Ovary (tissue), 9 donors: ENCODE data around the gene LCN12. TPM values are rescaled to one million over a fixed set of nuclear protein-coding genes. Genes with fewer than 3 reads are reported as not detected.

Experiments used
- DNase-seq, 5 donors: peaks; one replicate each; pipeline ENCODE4 v3.0.0-alpha.2; 2019 to 2020
- H3K27ac ChIP-seq, 2 donors: fragments of 200-600 bp; one replicate each; pipeline versions ENCODE4 v1.5.1 to v1.8.0; 2019 to 2022
- H3K27me3 ChIP-seq: fragments of 200-600 bp; one replicate; pipeline ENCODE4 v1.8.0; 2022
- H3K36me3 ChIP-seq: fragments of 200-600 bp; sonication (generic); one replicate; pipeline ENCODE4 v1.5.1; 2019
- H3K4me1 ChIP-seq: one replicate; pipeline ENCODE4 v1.8.1; 2013; ENCODE audit warnings: mild to moderate bottlenecking, moderate library complexity; ENCODE audit not compliant: insufficient read depth
- H3K4me3 ChIP-seq: fragments of 200-600 bp; sonication (generic); one replicate; pipeline ENCODE4 v1.5.1; 2017
- H3K9me3 ChIP-seq, 2 donors: fragments of 200-600 bp in 1 of 2; sonication (generic) in 1 of 2; one replicate each; pipeline versions ENCODE4 v1.5.1 to v1.8.1; 2013 to 2019; ENCODE audit warnings: mild to moderate bottlenecking in 1 of 2, moderate library complexity in 1 of 2
- EP300 ChIP-seq: sonication (generic); formaldehyde crosslinking; IDR thresholded peaks from one replicate; pipeline ENCODE4 v1.6.1; 2017; ENCODE audit warnings: antibody characterized with exemption
- POLR2A ChIP-seq: fragments of 450-650 bp; IDR thresholded peaks from one replicate; pipeline ENCODE4 v1.6.1; 2017; ENCODE audit warnings: antibody characterized with exemption, mild to moderate bottlenecking, moderate library complexity
- WGBS, 3 donors: extraction: QIAGEN DNeasy Blood & Tissue Kit in 1 of 3; methylation state at CpG; one replicate each; pipeline versions ENCODE4 v1.1.5 to v1.1.7; 2013 to 2017; 5-methylcytosine and 5-hydroxymethylcytosine counted together
- intact Hi-C, 4 donors: fragments of 100-400 bp; cut with DNase I; formaldehyde crosslinking; loops; one replicate each; pipeline versions ENCODE4 v1.11.0 to v1.15.1; 2022 to 2023
- polyA plus RNA-seq, 2 donors: library from polyadenylated mRNA; stranded (reverse); fragments of 200-250 nt in 1 of 2; fragments of 350-450 nt in 1 of 2; fragmentation: Illumina TruSeq in 1 of 2; extraction: RNeasy Lipid Tissue Mini Kit (QIAGEN cat#74804) in 1 of 2; gene quantifications; one replicate each; pipeline ENCODE4 v1.2.3, GENCODE V29; 2013 to 2014
- total RNA-seq, 7 donors: library from RNA; depleted of rRNA in 2 of 7; stranded (reverse); fragments of >200 nt in 2 of 7; fragmentation: NEBNext Ultra II Directional in 3 of 7; extraction: Animal tissue kit (Norgen Biotek cat#: 25700) in 3 of 7; gene quantifications; one replicate each; pipeline versions ENCODE4 v1.1.0 to v1.2.4, GENCODE V29; 2016 to 2023
- TF ChIP-seq, protein P1 (sequence below), 3 donors: fragments of 450-650 bp in 2 of 3; fragments of 200-600 bp in 1 of 3; IDR thresholded peaks; one replicate each; pipeline versions ENCODE4 v1.5.1 to v1.8.0; 2016 to 2022; ENCODE audit warnings: antibody characterized with exemption in 3 of 3, mild to moderate bottlenecking in 1 of 3
- donor health status: DM: no; HTN: no; CAD: no; lungs with moderate emphysema.
- donor health status: DM: no; HTN: no; CAD: no.
- donor health status: Bipolar disorder and iron deficiency.
- donor health status: DM: yes; HTN: yes; CAD: no.
- donor health status: DM: no; HTN: no; CAD: no.
- donor health status: DM: yes; HTN: yes; CAD: no.

Gene LCN12
- total and polyA plus RNA-seq, 9 donors = 1.1 to 40.9 (median 13.4) TPM

DNA sequence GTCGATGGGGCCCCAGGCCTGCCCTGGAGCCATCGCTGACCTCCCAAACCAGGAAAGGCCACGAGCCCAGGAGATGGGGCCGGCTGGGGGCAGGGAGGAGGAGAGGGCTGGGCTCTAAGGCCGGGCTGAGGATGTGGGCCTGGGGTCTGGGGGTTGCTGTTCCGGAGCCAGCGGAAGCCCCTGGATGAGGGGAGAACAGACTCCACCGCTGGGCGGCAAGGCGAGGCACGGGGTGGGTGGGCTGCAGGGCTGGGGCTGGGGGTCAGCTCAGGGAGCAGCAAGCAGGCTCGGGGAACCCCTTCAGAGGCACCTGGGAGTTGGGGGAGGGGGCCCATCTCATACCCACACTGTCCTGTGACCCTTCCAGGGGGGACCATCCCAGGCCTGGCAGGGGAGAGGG is 11.7 kb downstream of the LCN12 start:
- no peak overlapping the region for H3K4me3 ChIP-seq
- no peaks in the 10 kb centered on the region for H3K4me1 ChIP-seq
- no peak overlapping the region for H3K27ac ChIP-seq
- intact Hi-C loops = no loop called here
- TF ChIP-seq EP300 = no peak
- TF ChIP-seq, protein P1, sequence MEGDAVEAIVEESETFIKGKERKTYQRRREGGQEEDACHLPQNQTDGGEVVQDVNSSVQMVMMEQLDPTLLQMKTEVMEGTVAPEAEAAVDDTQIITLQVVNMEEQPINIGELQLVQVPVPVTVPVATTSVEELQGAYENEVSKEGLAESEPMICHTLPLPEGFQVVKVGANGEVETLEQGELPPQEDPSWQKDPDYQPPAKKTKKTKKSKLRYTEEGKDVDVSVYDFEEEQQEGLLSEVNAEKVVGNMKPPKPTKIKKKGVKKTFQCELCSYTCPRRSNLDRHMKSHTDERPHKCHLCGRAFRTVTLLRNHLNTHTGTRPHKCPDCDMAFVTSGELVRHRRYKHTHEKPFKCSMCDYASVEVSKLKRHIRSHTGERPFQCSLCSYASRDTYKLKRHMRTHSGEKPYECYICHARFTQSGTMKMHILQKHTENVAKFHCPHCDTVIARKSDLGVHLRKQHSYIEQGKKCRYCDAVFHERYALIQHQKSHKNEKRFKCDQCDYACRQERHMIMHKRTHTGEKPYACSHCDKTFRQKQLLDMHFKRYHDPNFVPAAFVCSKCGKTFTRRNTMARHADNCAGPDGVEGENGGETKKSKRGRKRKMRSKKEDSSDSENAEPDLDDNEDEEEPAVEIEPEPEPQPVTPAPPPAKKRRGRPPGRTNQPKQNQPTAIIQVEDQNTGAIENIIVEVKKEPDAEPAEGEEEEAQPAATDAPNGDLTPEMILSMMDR (IDR thresholded peaks at IDR 0.05) = no peak
- TF ChIP-seq POLR2A = no peak
- no peaks in the 10 kb centered on the region for H3K9me3 ChIP-seq
- no peak for DNase-seq
- 78 to 92% (median 84%) methylated on average over 11 to 12 of the region's 12 CpGs for WGBS, 3 donors
- H3K27me3 ChIP-seq = no peaks in the 10 kb centered on the region
- no peaks in the 10 kb centered on the region for H3K36me3 ChIP-seq

GRCh38 chr9:136964171-136964689 is 12.2 kb downstream of the LCN12 start:
- Histone ChIP-seq H3K27me3 (no peaks in the 10 kb centered on the region), H3K27ac (no peak overlapping the region), H3K36me3 (no peaks in the 10 kb centered on the region), H3K4me1 (no peaks in the 10 kb centered on the region), H3K4me3 (no peak overlapping the region), H3K9me3 (no peaks in the 10 kb centered on the region)
- intact Hi-C loops = no loop called here
- TF ChIP-seq POLR2A (no peak), EP300 (no peak)
- TF ChIP-seq, protein P1 (IDR thresholded peaks at IDR 0.05) = no peak
- WGBS, 3 donors = 64 to 79% (median 75%) methylated on average over 14 to 22 of the region's 22 CpGs
- no peak for DNase-seq

- Histone ChIP-seq H3K9me3 (no peaks in the 10 kb centered on the region), H3K27me3 (no peaks in the 10 kb centered on the region), H3K36me3 (no peaks in the 10 kb centered on the region), H3K27ac (no peak overlapping the region), H3K4me1 (no peaks in the 10 kb centered on the region), H3K4me3 (no peak overlapping the region)
- no peak for DNase-seq
- TF ChIP-seq, protein P1 (IDR thresholded peaks at IDR 0.05) = no peak
- TF ChIP-seq EP300 (no peak), POLR2A (no peak)
- WGBS, 3 donors = 69 to 72% (median 71%) methylated on average over 26 of the region's 26 CpGs
- intact Hi-C loops = no loop called here
Measured at GRCh38 chr9:136964833-136965422, 12.9 kb downstream of the LCN12 start.

DNA sequence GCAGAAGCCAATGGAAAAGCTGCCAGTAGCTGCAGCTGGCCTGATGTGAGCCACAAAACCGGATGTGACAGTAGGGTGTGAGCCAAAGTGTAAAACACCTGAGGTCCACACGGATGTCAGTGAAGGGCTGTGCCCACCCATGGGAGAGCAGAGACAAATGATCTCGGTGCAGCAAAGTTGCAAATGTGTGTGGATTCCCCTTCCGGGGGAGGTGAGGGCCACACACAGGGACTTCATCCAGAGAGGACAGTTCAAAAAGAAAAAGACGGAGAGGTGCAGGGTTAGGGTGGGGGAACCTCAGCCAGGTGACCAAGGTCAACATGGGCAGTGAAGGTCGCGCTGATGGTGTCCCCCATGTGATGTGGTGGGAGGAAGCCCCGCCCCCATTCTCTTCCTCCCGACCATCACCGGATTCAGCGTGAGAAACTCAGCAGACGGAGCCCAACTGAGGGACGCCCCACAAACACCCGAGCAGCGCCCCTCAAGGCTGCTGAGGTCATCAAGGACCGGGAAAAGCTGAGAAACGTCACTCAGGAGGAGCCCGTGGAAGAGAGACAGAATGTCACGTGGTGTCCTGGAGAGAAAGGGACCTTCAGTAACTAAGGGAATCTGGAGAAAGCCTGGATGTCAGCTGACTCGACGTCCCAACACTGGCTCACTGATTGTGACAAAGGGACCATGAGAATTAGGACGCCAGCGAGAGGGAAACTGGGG is 13.9 kb downstream of the LCN12 start:
- Histone ChIP-seq H3K36me3 (no peaks in the 10 kb centered on the region), H3K27me3 (no peaks in the 10 kb centered on the region), H3K4me3 (no peak overlapping the region), H3K4me1 (no peaks in the 10 kb centered on the region), H3K27ac (no peak overlapping the region), H3K9me3 (no peaks in the 10 kb centered on the region)
- TF ChIP-seq EP300 (no peak), POLR2A (no peak)
- TF ChIP-seq, protein P1 (IDR thresholded peaks at IDR 0.05) = no peak
- 9 to 17% (median 14%) methylated on average over 23 of the region's 23 CpGs for WGBS, 3 donors
- no peak for DNase-seq
- intact Hi-C loops = no loop called here
